NCI-H748 (cell line): ENCODE measurements around the gene RHCG.
A peak's percentile ranks its signal among the peaks of the same experiment; 100 is the strongest.
"Not testable (repeated sequence)": the region's sequence is repeated elsewhere in the genome, so short reads cannot be mapped to it uniquely, and the experiment has no call there.

Source experiments
- DNase-seq: peaks from one replicate; lab custom pipeline; 2025; ENCODE audit not compliant: unreplicated experiment; lab: John Stamatoyannopoulos, UW

The RHCG gene

DNA sequence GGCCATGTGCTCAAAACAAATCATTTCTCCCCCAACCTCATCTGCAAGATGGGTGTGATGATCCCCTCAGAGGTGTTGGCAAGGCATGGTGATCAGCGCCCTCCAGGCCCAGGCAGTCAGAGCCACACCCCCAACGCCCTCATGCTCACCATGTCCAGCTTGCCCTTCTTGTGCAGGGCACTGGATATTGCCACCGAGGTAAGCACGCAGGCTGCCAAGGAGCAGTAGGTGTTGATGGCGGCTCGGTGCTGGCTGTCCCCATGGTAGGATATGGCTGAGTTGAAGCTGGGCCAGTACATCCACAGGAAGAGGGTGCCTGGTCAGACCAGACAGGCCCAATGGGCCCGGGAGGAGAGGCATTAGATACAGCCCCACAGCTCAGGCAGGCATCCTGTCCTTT lies 17.2 kb downstream of the RHCG start:
- DNase-seq = no peak

- DNase-seq = no peak
Observed at GRCh38 chr15:89477411-89478242, 18.8 kb downstream of the RHCG start.

GRCh38 chr15:89475661-89476060 lies 20.7 kb downstream of the RHCG start:
- DNase-seq = no peak

GRCh38 chr15:89472785-89473256 lies 23.6 kb downstream of the RHCG start:
- DNase-seq = peak; percentile 51

GRCh38 chr15:89469426-89470096 lies 26.8 kb downstream of the RHCG start:
- peak; percentile 72 for DNase-seq

GRCh38 chr15:89468813-89469212 lies 27.6 kb downstream of the RHCG start:
- DNase-seq = not testable (repeated sequence)

DNA sequence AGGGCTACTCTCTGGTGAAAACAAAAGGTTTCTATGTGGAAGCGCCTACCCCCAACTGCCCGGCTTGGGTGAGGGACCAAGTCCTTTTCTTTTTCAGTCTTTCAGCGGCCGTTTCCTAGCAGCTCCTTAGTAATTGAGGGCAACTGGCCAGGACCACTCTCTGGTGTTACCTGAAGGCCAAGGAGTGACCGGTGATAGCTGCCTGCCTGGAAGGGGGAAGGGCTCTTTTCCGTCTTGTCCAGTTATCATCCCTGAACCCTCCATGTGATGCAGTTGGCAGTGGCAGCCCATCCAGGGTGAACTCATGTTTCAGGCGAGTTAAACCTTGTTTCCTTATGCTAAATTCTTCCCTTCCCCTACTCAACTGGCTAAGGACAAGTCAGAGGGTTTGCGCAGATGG lies 33.3 kb downstream of the RHCG start:
- no peak for DNase-seq

DNA sequence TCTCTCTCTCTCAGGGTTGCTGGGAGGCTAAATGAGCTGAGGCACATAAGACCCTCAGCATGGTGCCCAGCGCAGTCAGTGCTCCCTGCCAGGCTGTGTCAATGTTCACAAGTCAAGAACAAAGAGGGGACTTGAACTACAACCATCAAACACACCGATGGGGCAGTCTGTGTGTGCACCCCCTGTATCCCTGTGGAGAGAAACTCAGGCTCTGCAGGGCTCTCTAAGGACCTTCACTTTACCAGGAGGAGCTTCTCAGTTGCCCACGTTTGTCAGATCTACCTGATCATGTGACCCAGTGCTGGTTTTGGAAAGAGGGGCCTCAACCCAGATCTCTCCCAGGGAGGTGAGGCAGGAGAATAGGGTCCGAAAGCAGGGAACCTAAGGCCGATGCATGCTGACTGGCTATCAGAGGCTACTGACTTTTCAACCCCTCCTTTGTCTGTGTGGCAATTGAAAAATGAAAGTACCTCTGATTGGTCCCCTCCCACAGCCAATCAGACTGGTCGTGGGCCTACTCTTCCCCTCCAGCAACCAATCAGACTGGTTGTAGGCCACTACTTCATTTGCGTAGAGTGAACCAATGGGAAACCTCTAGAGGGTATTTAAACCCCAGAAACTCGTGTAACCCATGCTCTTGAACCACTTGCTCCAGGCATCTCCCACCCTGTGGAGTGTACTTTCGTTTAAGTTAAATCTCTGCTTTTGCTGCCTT lies 34.0 kb downstream of the RHCG start:
- DNase-seq = peak; percentile 1

- DNase-seq = no peak
Observed at GRCh38 chr15:89461386-89461785, 35.0 kb downstream of the RHCG start.

DNA sequence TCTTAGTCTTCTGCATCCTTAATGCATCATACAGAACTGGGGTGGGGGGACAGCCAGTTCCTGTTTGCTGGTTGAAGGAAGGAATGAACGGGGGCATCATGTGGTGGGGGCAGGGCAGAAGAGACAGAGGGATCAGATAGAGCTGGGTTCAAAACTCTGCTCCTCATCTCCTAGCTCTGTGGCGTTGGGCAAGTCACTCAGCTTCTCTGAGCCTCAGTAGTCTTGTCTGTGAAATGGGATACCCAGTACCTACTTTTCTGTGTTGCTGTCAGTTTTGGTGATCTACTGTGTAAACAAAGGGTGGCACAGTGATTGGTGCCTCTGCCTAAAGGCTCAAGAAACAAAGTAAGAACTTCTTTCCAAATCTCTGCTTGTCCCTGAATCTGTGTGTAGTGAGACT lies 36.3 kb downstream of the RHCG start:
- no peak for DNase-seq

DNA sequence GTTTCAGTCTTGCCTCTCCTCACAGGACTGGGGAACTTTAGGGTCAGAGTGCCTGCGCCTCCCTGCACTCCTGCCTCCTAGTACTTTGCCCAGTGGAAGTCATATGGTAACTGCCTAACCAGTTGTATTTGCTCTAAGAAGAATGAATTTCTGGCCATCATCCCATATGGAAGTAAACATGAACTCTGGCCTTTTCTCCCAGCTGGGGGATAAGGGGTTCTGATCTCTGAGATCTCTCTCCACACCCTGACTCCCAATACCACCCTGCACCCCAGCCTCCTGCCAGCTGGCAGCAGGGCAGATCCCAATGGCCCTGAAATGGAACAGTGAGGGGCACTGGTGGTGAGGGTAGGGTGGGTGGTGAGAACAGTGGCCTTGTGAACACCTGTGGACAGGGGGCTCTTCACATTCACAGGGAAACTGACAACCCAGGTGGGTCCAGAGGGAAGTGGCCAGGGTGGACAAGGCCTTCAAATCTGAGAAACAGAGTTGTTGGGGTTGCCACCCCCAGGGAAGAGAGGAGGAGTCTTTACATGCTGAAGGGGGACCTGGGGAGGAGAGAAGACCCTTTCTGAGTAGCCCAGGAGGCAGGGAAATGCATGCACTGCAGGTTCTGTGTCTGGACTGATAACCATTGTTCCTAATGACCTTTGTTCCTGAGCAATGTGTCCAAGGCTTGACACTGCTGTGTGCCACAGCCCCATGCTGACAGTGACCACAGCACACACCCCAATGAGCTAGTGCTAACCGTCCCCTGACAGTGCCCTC lies 36.9 kb downstream of the RHCG start:
- no peak for DNase-seq

DNA sequence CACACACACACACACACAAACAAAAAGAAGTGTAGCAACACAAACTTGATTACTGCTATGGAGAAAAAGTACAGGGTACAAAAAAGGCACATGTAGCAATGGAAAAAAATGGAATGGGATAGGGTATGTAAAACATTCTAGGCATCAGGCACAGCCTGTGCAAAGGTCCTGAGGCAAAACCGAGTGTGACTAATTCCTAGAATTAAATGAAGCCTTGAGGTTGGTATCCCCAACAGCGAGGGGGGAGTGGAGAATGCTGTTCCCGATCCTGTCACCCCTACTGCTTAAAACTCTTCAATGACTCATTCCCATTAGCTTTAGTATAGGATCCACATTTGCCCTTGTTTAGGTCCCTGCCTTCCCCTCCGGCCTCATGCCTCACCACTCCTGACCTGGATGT lies 37.9 kb downstream of the RHCG start:
- no peak for DNase-seq

DNA sequence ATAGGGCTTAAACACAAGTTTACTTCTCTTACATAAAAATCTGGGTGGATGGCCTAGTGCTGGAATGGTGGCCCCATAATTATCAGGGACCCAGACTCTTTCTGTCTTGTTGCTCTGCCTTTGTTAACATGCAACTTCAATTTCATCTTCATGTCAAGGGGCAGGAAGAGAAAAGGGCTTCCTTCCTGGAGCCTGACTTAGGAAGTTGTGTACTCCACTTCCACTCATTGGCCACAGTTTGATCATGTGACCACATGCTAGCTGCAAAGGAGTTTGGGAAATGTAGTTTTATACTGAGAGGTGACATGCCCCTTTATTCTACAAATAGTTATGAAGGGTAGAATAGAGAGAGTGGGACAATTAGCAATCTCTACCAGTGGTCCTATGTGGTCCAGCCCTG lies 39.3 kb downstream of the RHCG start:
- DNase-seq = peak; percentile 9

GRCh38 chr15:89455535-89455934 lies 40.8 kb downstream of the RHCG start:
- DNase-seq = no peak

- DNase-seq = no peak
Observed at GRCh38 chr15:89452330-89452836, 44.0 kb downstream of the RHCG start.

DNA sequence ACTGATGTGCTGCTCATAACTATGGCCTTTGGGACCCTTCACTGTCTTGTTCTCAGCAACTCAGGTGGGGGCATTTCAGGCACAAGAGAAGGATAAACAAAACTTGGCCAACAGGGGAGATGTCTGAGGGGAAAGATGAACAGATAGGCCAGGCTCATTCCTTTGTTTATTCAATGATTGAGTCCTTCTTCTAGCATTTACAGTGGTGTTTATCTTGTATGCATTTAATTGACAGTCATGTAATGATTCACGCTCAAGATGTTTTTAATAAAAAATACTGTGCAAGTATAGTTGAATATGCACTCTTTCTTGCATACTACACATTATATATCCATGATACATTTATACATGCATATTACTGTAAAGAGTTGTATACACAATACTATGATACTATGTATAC lies 44.5 kb downstream of the RHCG start:
- no peak for DNase-seq

GRCh38 chr15:89450076-89451006 lies 46.0 kb downstream of the RHCG start:
- no peak for DNase-seq

- no peak for DNase-seq
Observed at GRCh38 chr15:89448825-89449224, 47.6 kb downstream of the RHCG start.

- DNase-seq = no peak
Observed at GRCh38 chr15:89447676-89448075, 48.7 kb downstream of the RHCG start.
